ENCODE results near the gene CORO6.

CORO6 gene

GRCh38 chr17:29575511-29576213 lies 47.0 kb downstream of the CORO6 start:
- DNase-seq: no peak

GRCh38 chr17:29574732-29575510 lies 47.8 kb downstream of the CORO6 start:
- no peak for DNase-seq

- no peak for DNase-seq
Measured at GRCh38 chr17:29573871-29574731, 48.6 kb downstream of the CORO6 start.

- no peak for DNase-seq
Measured at GRCh38 chr17:29573558-29573869, 49.2 kb downstream of the CORO6 start.

GRCh38 chr17:29572691-29573557 lies 49.8 kb downstream of the CORO6 start:
- DNase-seq: no peak

- no peak for DNase-seq
Measured at GRCh38 chr17:29571883-29572681, 50.6 kb downstream of the CORO6 start.

GRCh38 chr17:29571486-29571882 lies 51.2 kb downstream of the CORO6 start:
- no peak for DNase-seq

GRCh38 chr17:29570521-29570920 lies 52.2 kb downstream of the CORO6 start:
- DNase-seq: no peak

- peak; percentile 22 for DNase-seq
Measured at GRCh38 chr17:29569245-29569950, 53.3 kb downstream of the CORO6 start.

- peak; percentile 82 for DNase-seq
Measured at GRCh38 chr17:29568331-29569244, 54.1 kb downstream of the CORO6 start, which contains the start of gene TP53I13. TP53I13 (plus strand) TSS chr17:29568701; CDS start chr17:29568759, 58 bp downstream.

- DNase-seq: peak; percentile 83
Measured at GRCh38 chr17:29567554-29568330, 55.0 kb downstream of the CORO6 start.

- DNase-seq: no peak
Measured at GRCh38 chr17:29567304-29567553, 55.5 kb downstream of the CORO6 start.

- DNase-seq: peak; percentile 63
Measured at GRCh38 chr17:29566473-29567303, 56.0 kb downstream of the CORO6 start, which contains the start of gene ABHD15. ABHD15 (minus strand) TSS chr17:29567037; CDS start chr17:29566966, 71 bp downstream.

- DNase-seq: peak; percentile 33
Measured at GRCh38 chr17:29565643-29566472, 56.9 kb downstream of the CORO6 start.

Data from NCI-H1694 treated with DMSO at 0.1 percent for 48 hours (cell line).